HEK293T (cell line): ENCODE data around the gene CNPY1.

ENCODE experiments used
- CTCF ChIA-PET: fragments of 350-600 bp; formaldehyde crosslinking; extraction: SDS; loops from one replicate; lab custom pipeline; 2021; ENCODE audit warnings: antibody characterized with exemption, inconsistent platforms; lab: Yijun Ruan, JAX
- POLR2A ChIA-PET: fragments of 350-600 bp; formaldehyde crosslinking; extraction: SDS; loops from one replicate; lab custom pipeline; 2020; ENCODE audit warnings: antibody characterized with exemption, inconsistent platforms; lab: Yijun Ruan, JAX
- DNase-seq: peaks from one replicate; pipeline ENCODE4 v3.0.0; 2012; ENCODE audit warnings: mixed read lengths; ENCODE audit errors: extremely low spot score
- ARNT ChIP-seq: fragments of 450-650 bp; IDR thresholded peaks from 2 replicates; pipeline ENCODE4 v1.6.1; 2017; ENCODE audit warnings: mild to moderate bottlenecking
- BHLHE40 ChIP-seq: fragments of 450-650 bp; IDR thresholded peaks from 2 replicates; pipeline ENCODE4 v1.6.1; 2016; ENCODE audit warnings: mild to moderate bottlenecking, moderate library complexity, borderline replicate concordance
- CTBP1 ChIP-seq: fragments of 450-650 bp; IDR thresholded peaks from 2 replicates; pipeline ENCODE4 v1.6.1; 2016; ENCODE audit warnings: borderline replicate concordance
- ELF4 ChIP-seq: fragments of 450-650 bp; IDR thresholded peaks from 2 replicates; pipeline ENCODE4 v1.6.1; 2017; ENCODE audit warnings: antibody characterized with exemption
- FOXA1 ChIP-seq: fragments of 450-650 bp; IDR thresholded peaks from 2 replicates; pipeline ENCODE4 v1.6.1; 2016; ENCODE audit warnings: mild to moderate bottlenecking
- FOXK2 ChIP-seq: fragments of 450-650 bp; IDR thresholded peaks from 2 replicates; pipeline ENCODE4 v1.6.1; 2016; ENCODE audit warnings: mild to moderate bottlenecking
- FOXM1 ChIP-seq: fragments of 450-650 bp; IDR thresholded peaks from 2 replicates; pipeline ENCODE4 v1.6.1; 2017; ENCODE audit warnings: mild to moderate bottlenecking, borderline replicate concordance
- HDGF ChIP-seq: fragments of 450-650 bp; IDR thresholded peaks from 2 replicates; pipeline ENCODE4 v1.6.1; 2017; ENCODE audit warnings: antibody characterized with exemption, borderline replicate concordance
- L3MBTL2 ChIP-seq: fragments of 450-650 bp; conservative IDR thresholded peaks from 2 replicates; pipeline ENCODE4 v1.6.1; 2016; ENCODE audit warnings: mild to moderate bottlenecking
- LEF1 ChIP-seq: fragments of 450-650 bp; IDR thresholded peaks from 2 replicates; pipeline ENCODE4 v1.6.1; 2017; ENCODE audit warnings: mild to moderate bottlenecking, borderline replicate concordance
- NFRKB ChIP-seq: fragments of 450-650 bp; IDR thresholded peaks from 2 replicates; pipeline ENCODE4 v1.6.1; 2016; ENCODE audit warnings: mild to moderate bottlenecking, moderate library complexity
- PKNOX1 ChIP-seq: fragments of 450-650 bp; IDR thresholded peaks from 2 replicates; pipeline ENCODE4 v1.6.1; 2016
- SP1 ChIP-seq: fragments of 450-650 bp; IDR thresholded peaks from 2 replicates; pipeline ENCODE4 v1.6.1; 2017
- SUZ12 ChIP-seq: fragments of 450-650 bp; IDR thresholded peaks from 2 replicates; pipeline ENCODE4 v1.6.1; 2016; ENCODE audit warnings: mild to moderate bottlenecking
- TARDBP ChIP-seq: fragments of 450-650 bp; IDR thresholded peaks from 2 replicates; pipeline ENCODE4 v1.6.1; 2016
- ZNF384 ChIP-seq: fragments of 450-650 bp; IDR thresholded peaks from 2 replicates; pipeline ENCODE4 v1.6.1; 2016

Gene CNPY1

GRCh38 chr7:155581107-155581830 lies 34.9 kb upstream of the CNPY1 start:
- no peak for DNase-seq
- no peak for TF ChIP-seq FOXA1
- TF ChIP-seq BHLHE40: no peak
- TF ChIP-seq FOXM1: no peak
- TF ChIP-seq TARDBP: no peak
- TF ChIP-seq ELF4: no peak
- no peak for TF ChIP-seq L3MBTL2
- no peak for TF ChIP-seq PKNOX1
- no peak for TF ChIP-seq NFRKB
- no peak for TF ChIP-seq ZNF384
- TF ChIP-seq HDGF: no peak
- TF ChIP-seq SP1: no peak
- no peak for TF ChIP-seq CTBP1
- TF ChIP-seq SUZ12: no peak
- no peak for TF ChIP-seq FOXK2
- TF ChIP-seq LEF1: no peak
- no peak for TF ChIP-seq ARNT
- ChIA-PET POLR2A (no interaction called here), CTCF (no interaction called here)

DNA sequence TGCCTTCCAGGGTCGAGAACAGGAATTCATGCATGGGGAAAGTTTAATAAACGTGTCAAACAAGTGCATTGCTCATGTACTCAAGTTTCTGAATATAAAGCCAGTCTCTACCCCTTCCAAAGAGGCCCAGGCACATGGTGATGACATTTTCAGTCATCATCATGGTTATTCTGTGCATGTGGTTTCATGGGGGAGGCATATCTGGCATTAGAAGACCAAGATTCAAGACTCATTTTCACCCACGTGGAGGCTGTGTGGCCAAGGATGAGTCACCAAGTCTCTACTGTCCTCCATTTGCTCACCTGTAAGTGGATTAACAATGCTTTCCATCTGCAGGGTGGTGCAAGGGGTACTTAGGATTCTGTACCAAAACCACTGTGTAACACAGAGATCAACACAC lies 34.0 kb upstream of the CNPY1 start:
- no peak for TF ChIP-seq LEF1
- no peak for TF ChIP-seq SP1
- no peak for TF ChIP-seq HDGF
- TF ChIP-seq FOXA1: no peak
- no peak for TF ChIP-seq NFRKB
- no peak for TF ChIP-seq CTBP1
- no peak for TF ChIP-seq L3MBTL2
- TF ChIP-seq ARNT: no peak
- TF ChIP-seq FOXK2: no peak
- TF ChIP-seq ELF4: no peak
- TF ChIP-seq BHLHE40: no peak
- no peak for TF ChIP-seq SUZ12
- no peak for TF ChIP-seq TARDBP
- no peak for TF ChIP-seq ZNF384
- TF ChIP-seq FOXM1: no peak
- TF ChIP-seq PKNOX1: no peak
- no peak for DNase-seq
- CTCF ChIA-PET: interaction anchor here (0.6 kb wide), 1 partner anchor 652 kb away, joined by 3 read pairs; no protein-coding TSS in a partner anchor
- POLR2A ChIA-PET: no interaction called here

DNA sequence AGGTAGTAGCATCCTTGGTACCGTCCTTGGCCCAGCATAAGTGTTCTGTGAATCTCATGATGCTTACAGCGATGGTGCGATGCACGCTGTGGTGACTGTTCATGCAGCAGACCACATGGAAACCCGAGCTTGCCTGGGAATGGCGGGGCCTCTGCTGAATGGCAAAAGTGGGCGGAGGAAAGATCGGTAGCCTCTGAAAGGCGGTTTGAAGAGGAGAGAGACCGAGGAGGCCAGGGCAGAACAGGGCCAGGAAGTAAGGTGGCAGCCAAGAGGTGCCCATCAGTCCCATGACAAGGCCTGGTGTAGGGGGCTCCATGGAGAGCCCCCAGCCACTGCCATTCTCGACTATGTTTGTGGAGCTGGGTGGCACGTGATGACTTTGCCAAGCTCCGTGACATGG lies 33.2 kb upstream of the CNPY1 start:
- DNase-seq: no peak
- POLR2A ChIA-PET: no interaction called here
- CTCF ChIA-PET: no interaction called here
- TF ChIP-seq LEF1 (no peak), ZNF384 (no peak), FOXA1 (no peak)

- ChIA-PET POLR2A (no interaction called here), CTCF (no interaction called here)
- TF ChIP-seq TARDBP (no peak), ELF4 (no peak), FOXK2 (no peak), ZNF384 (no peak), PKNOX1 (no peak), ARNT (no peak), HDGF (no peak), BHLHE40 (no peak), LEF1 (no peak)
- DNase-seq: no peak
Observed at GRCh38 chr7:155578016-155578415, 31.7 kb upstream of the CNPY1 start.

DNA sequence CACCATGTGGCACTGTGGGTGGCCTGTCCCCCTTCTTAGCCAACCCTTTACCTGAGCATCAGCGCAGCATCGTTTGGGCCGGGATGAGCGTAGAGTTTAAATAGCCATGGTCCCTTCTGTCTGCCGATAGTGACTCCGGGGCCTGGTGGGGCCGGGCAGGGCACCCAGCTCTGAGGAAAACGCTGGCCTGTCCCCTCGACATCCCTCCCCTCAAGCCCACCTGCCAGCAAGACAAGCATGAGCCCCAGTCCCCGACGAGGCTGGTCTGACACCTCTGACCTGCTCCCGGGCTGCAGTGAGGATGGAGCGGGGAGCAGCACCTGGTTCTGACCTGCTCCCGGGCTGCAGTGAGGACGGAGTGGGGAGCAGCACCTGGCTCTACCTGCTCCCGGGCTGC lies 31.1 kb upstream of the CNPY1 start:
- ChIA-PET CTCF (no interaction called here), POLR2A (no interaction called here)
- TF ChIP-seq SP1 (no peak), CTBP1 (no peak)

GRCh38 chr7:155576900-155577508 lies 30.6 kb upstream of the CNPY1 start:
- CTCF ChIA-PET: interaction anchor here (1.0 kb wide), 1 partner anchor 22 kb away, joined by 4 read pairs; no protein-coding TSS in a partner anchor
- no peak for TF ChIP-seq L3MBTL2
- TF ChIP-seq SP1: no peak
- no peak for TF ChIP-seq TARDBP
- no peak for TF ChIP-seq LEF1
- TF ChIP-seq CTBP1: no peak
- TF ChIP-seq ELF4: no peak
- no peak for TF ChIP-seq SUZ12
- TF ChIP-seq BHLHE40: no peak
- no peak for TF ChIP-seq ARNT
- TF ChIP-seq HDGF: no peak
- no peak for TF ChIP-seq ZNF384
- TF ChIP-seq FOXM1: no peak
- TF ChIP-seq FOXA1: no peak
- no peak for DNase-seq
- POLR2A ChIA-PET: no interaction called here

More for the DNA sequence above, 31.1 kb upstream of the CNPY1 start:
- no peak for DNase-seq
